Fibroblast of pulmonary artery (primary cell): ENCODE measurements around the gene PTPRF.

Experiments
- DNase-seq: peaks from one replicate; pipeline ENCODE4 v3.0.0-alpha.2; 2010; ENCODE audit warnings: low read depth
- H3K4me3 ChIP-seq: replicated peaks from 2 replicates; pipeline ENCODE4 v1.5.1; 2011; ENCODE audit warnings: low read depth, mild to moderate bottlenecking, control low read depth, low read length, moderate library complexity
- CTCF ChIP-seq: IDR thresholded peaks from 2 replicates; pipeline ENCODE4 v1.5.1; 2011; ENCODE audit warnings: mild to moderate bottlenecking, control low read depth, low read length, inconsistent platforms; ENCODE audit errors: missing control alignments

PTPRF gene

GRCh38 chr1:43507296-43508295, 23.1 kb upstream of the PTPRF start:
- H3K4me3 ChIP-seq, result no peak overlapping the region
- DNase-seq, result no peak
- TF ChIP-seq CTCF, result no peak

- H3K4me3 ChIP-seq, result no peak overlapping the region
- DNase-seq, result no peak
- TF ChIP-seq CTCF, result no peak
Observed at GRCh38 chr1:43509007-43509739, 21.5 kb upstream of the PTPRF start.

DNA sequence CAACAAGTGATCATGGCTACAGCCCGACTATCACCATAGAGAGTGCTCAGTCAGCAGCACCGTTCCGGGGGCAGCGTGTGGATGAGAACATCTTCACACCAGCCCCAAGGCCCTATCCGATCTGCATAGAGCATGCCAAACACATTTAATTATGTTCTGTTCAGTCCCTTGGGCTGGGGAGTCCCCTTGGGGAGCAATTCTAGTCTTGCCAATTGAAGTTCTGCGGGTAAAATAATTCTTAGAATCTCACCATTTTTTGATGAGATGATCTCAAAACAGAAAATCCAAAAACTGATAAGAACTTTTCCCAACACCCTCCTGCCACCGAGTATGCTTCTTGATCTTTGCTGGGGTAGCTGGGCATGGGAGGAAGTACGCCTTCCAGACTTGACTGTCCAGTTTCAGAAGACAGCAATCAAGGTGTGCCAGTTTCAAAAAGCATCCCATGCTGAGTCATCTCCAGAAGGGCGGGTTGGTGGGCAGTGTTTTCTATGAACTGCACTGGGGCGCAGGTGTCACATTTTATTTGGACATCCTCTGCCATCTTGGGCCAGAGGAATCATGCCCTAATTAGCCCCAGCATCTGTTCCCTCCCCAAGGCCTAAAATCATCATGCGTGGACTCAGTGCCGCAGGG, 20.8 kb upstream of the PTPRF start:
- DNase-seq, result no peak
- no peak overlapping the region for H3K4me3 ChIP-seq
- TF ChIP-seq CTCF, result no peak

DNA sequence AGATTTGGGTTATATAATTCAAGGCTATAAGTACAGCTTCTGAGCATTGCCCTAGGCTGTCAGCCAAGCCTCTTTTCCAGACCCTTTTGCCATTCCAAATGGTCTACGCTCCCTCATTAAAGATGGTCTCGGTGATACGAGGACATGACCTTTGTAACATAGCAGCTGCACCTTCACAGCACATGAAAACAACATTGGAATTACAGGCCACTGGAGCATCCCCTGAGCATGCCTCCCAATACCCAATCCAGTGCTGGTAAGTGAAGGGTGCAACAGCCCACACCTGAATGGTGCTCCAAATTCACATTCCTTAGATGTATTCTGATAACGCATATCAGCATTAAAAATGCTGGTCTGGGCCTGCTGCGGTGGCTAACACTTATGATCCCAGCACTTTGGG, 20.1 kb upstream of the PTPRF start:
- no peak for DNase-seq
- H3K4me3 ChIP-seq, result no peak overlapping the region
- TF ChIP-seq CTCF, result no peak

- no peak for TF ChIP-seq CTCF
- DNase-seq, result no peak
- no peak overlapping the region for H3K4me3 ChIP-seq
Observed at GRCh38 chr1:43511394-43511793, 19.3 kb upstream of the PTPRF start.

DNA sequence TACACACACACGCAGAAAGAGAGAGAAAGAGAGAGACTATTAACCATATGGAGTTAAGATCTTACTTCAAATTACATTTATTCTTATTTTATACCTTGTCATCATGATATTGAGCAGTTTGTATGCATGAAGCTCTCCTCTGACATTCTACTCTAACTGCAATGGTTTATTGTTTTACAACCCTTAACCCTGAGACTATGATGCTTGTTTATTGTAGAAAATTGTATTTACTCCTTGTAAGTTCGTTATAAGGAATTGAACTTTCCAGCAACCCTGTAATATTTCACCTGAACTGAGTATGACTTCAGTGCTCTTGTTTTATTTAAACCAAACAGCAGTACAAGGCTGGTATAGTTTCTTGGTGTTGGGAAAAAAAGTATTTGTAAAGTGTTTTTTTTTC, 18.6 kb upstream of the PTPRF start:
- H3K4me3 ChIP-seq, result no peak overlapping the region
- DNase-seq, result no peak
- TF ChIP-seq CTCF, result no peak
